Measurements from ENCODE around the gene KIAA1755. TPM values are rescaled to one million over a fixed set of nuclear protein-coding genes. Genes with fewer than 3 reads are reported as not detected.

The KIAA1755 gene
- total and polyA plus RNA-seq, 12 donors = 2.7 to 7.7 (median 5.2) TPM

GRCh38 chr20:38224531-38224930 lies 36.0 kb downstream of the KIAA1755 start:
- Histone ChIP-seq H3K36me3 (peaks cover 0 to 7% (median 0%) of the 10 kb centered on the region in 9 donors), H3K27me3 (no peaks in the 10 kb centered on the region), H3K27ac (no peak overlapping the region), H3K9me3 (no peaks in the 10 kb centered on the region), H3K4me1 (peaks cover 0 to 11% (median 0%) of the 10 kb centered on the region in 9 donors), H3K4me3 (no peak overlapping the region)
- no peak for TF ChIP-seq CTCF (IDR thresholded peaks at IDR 0.05)
- no peak for DNase-seq
- 83 to 84% methylated on average over 10 of the region's 10 CpGs for WGBS, 2 donors
- intact Hi-C loops (cut with DNase I) = loop anchor here (5.0 to 10.0 kb wide), 12 partner anchors 52 to 662 kb away; partner anchors contain the start of genes TGM2 (in 5 of the 10) and VSTM2L (in 1 of the 10)
- no peak for ATAC-seq

- Histone ChIP-seq H3K4me1 (peaks cover 0 to 11% (median 0%) of the 10 kb centered on the region in 9 donors), H3K9me3 (no peaks in the 10 kb centered on the region), H3K27me3 (no peaks in the 10 kb centered on the region), H3K4me3 (no peak overlapping the region), H3K36me3 (peaks cover 0 to 12% (median 0%) of the 10 kb centered on the region in 9 donors), H3K27ac (no peak overlapping the region)
- DNase-seq (no peak), ATAC-seq (no peak)
- no peak for TF ChIP-seq CTCF (IDR thresholded peaks at IDR 0.05)
- 89 to 91% methylated on average over 3 of the region's 3 CpGs for WGBS, 2 donors
- intact Hi-C loops (cut with DNase I) = loop anchor here (2.0 to 10.0 kb wide), 13 partner anchors 51 to 661 kb away; partner anchors contain the start of genes TGM2 (in 5 of the 10) and VSTM2L (in 1 of the 10)
Observed at GRCh38 chr20:38223743-38224100, 36.8 kb downstream of the KIAA1755 start.

- 69 to 77% methylated on average over 7 of the region's 7 CpGs for WGBS, 2 donors
- intact Hi-C loops (cut with DNase I) = loop anchor here (2.0 to 10.0 kb wide), 13 partner anchors 51 to 661 kb away; partner anchors contain the start of genes TGM2 (in 5 of the 10) and VSTM2L (in 1 of the 10)
- Histone ChIP-seq H3K4me3 (no peak overlapping the region), H3K27me3 (no peaks in the 10 kb centered on the region), H3K36me3 (peaks cover 0 to 9% (median 0%) of the 10 kb centered on the region in 9 donors), H3K4me1 (peaks cover 0 to 12% (median 2%) of the 10 kb centered on the region in 9 donors), H3K27ac (no peak overlapping the region), H3K9me3 (no peaks in the 10 kb centered on the region)
- DNase-seq (no peak), ATAC-seq (no peak)
- TF ChIP-seq CTCF (IDR thresholded peaks at IDR 0.05) = peak in 3 of 9 donors; percentile 1 to 33 (median 12)
Observed at GRCh38 chr20:38222923-38223742, 37.4 kb downstream of the KIAA1755 start.

GRCh38 chr20:38222231-38222922 lies 38.2 kb downstream of the KIAA1755 start:
- no peak overlapping the region for H3K27ac ChIP-seq
- ATAC-seq = peak in 7 of 8 donors; percentile 14 to 59 (median 34)
- 56% methylated on average over 12 of the region's 12 CpGs for WGBS, 2 donors

More at GRCh38 chr20:38222231-38222922, 38.2 kb downstream of the KIAA1755 start:
- no peak overlapping the region for H3K4me3 ChIP-seq
- H3K4me1 ChIP-seq = peaks cover 0 to 18% (median 3%) of the 10 kb centered on the region in 9 donors
- peak; percentile 81 to 93 (median 91) for TF ChIP-seq CTCF (IDR thresholded peaks at IDR 0.05)
- peak; percentile 57 to 65 for DNase-seq
- H3K9me3 ChIP-seq = no peaks in the 10 kb centered on the region
- H3K27me3 ChIP-seq = no peaks in the 10 kb centered on the region
- intact Hi-C loops (cut with DNase I) = loop anchor here (2.0 to 10.0 kb wide), 13 partner anchors 50 to 660 kb away; partner anchors contain the start of genes TGM2 (in 5 of the 10) and VSTM2L (in 1 of the 10)
- H3K36me3 ChIP-seq = peaks cover 0 to 7% (median 0%) of the 10 kb centered on the region in 9 donors

Measured in heart right ventricle (tissue), 16 donors.